OCI-LY7 (cell line): ENCODE results near the gene LTO1. TPM values are rescaled to one million over a fixed set of nuclear protein-coding genes. Genes with fewer than 3 reads are reported as not detected.

Experiments
- BruUV-seq: library from RNA; stranded (reverse); fragments of 400-500 nt; replicated peaks from 2 replicates; lab custom pipeline; 2021; lab: Mats Ljungman, UMichigan
- CTCF ChIA-PET: fragments of 300-600 bp; sonication (Branson Sonifier 250); formaldehyde crosslinking; loops from one replicate; lab custom pipeline; 2022; ENCODE audit warnings: antibody characterized with exemption; ENCODE audit not compliant: unreplicated experiment; lab: Charles Lee
- POLR2A ChIA-PET: fragments of 300-600 bp; sonication (Branson Sonifier 250); formaldehyde crosslinking; loops from one replicate; lab custom pipeline; 2022; ENCODE audit warnings: antibody characterized with exemption; lab: Charles Lee
- DNase-seq: peaks from one replicate; pipeline ENCODE4 v3.0.0-alpha.2; 2015; ENCODE audit warnings: low spot score
- H2AFZ ChIP-seq: fragments of 200-600 bp; sonication (generic), shearing (Covaris generic); 2 replicates; pipeline ENCODE4 v1.6.1; 2014; ENCODE audit warnings: mild to moderate bottlenecking, antibody characterized with exemption, low read length, moderate library complexity
- H3K27ac ChIP-seq: fragments of 200-600 bp; sonication (generic); 2 replicates; pipeline ENCODE4 v1.5.1; 2014; ENCODE audit warnings: mixed run types, low read depth, mild to moderate bottlenecking, moderate library complexity, low read length, inconsistent platforms; ENCODE audit not compliant: poor library complexity, severe bottlenecking
- H3K36me3 ChIP-seq: fragments of 200-600 bp; sonication (generic); 2 replicates; pipeline ENCODE4 v1.6.1; 2014; ENCODE audit warnings: mild to moderate bottlenecking, antibody characterized with exemption, low read length, moderate library complexity, mixed read lengths; ENCODE audit not compliant: insufficient read depth
- H3K4me1 ChIP-seq: fragments of 200-600 bp; sonication (generic); 2 replicates; pipeline ENCODE4 v1.5.1; 2014; ENCODE audit warnings: mild to moderate bottlenecking, low read length; ENCODE audit not compliant: insufficient read depth, poor library complexity, severe bottlenecking
- H3K4me2 ChIP-seq: fragments of 200-600 bp; sonication (generic); 2 replicates; pipeline ENCODE4 v1.6.1; 2014; ENCODE audit warnings: mild to moderate bottlenecking, low read length
- H3K4me3 ChIP-seq: fragments of 200-600 bp; sonication (generic); 2 replicates; pipeline ENCODE4 v1.5.1; 2014; ENCODE audit warnings: mild to moderate bottlenecking, low read depth, low read length; ENCODE audit not compliant: poor library complexity, severe bottlenecking
- H3K79me2 ChIP-seq: fragments of 200-600 bp; sonication (generic); 2 replicates; pipeline ENCODE4 v1.6.1; 2016; ENCODE audit warnings: low read depth, mild to moderate bottlenecking, low read length, moderate library complexity, mixed read lengths; ENCODE audit not compliant: insufficient read depth
- H3K9me2 ChIP-seq: fragments of 200-600 bp; sonication (generic); 2 replicates; pipeline ENCODE4 v1.6.1; 2016; ENCODE audit warnings: mild to moderate bottlenecking, low read length, mixed read lengths; ENCODE audit not compliant: insufficient read depth
- H3K9me3 ChIP-seq: fragments of 200-600 bp; sonication (generic); 2 replicates; pipeline ENCODE4 v1.6.1; 2014; ENCODE audit warnings: mild to moderate bottlenecking, mixed run types, low read length, mixed read lengths
- H4K20me1 ChIP-seq: fragments of 200-600 bp; sonication (generic); 2 replicates; pipeline ENCODE4 v1.6.1; 2014; ENCODE audit warnings: mild to moderate bottlenecking, antibody characterized with exemption, low read length, moderate library complexity, mixed read lengths; ENCODE audit not compliant: insufficient read depth
- EZH2phosphoT487 ChIP-seq: fragments of 200-600 bp; sonication (generic); IDR thresholded peaks from 2 replicates; pipeline ENCODE4 v1.6.1; 2018; ENCODE audit warnings: low read depth, borderline replicate concordance, mild to moderate bottlenecking, mixed run types, antibody characterized with exemption, low read length, moderate library complexity, mixed read lengths
- intact Hi-C: fragments of 100-400 bp; cut with micrococcal nuclease; formaldehyde crosslinking; loops from one replicate; pipeline ENCODE4 v1.10.0; 2022; ENCODE audit not compliant: unreplicated experiment
- total RNA-seq, 2 experiments: library from RNA; depleted of rRNA in 1 of 2; stranded (reverse); fragments of >200 nt in 1 of 2; shearing (Covaris generic) in 1 of 2; gene quantifications; 2 replicates each; pipeline ENCODE4 v1.2.3, GENCODE V29; 2014 to 2022
- TF ChIP-seq, protein P1 (sequence below): fragments of 200-600 bp; sonication (generic); conservative IDR thresholded peaks from 2 replicates; pipeline ENCODE4 v1.5.1; 2014; ENCODE audit warnings: mild to moderate bottlenecking, antibody characterized with exemption, low read length, moderate library complexity, mixed read lengths

LTO1 gene
- total RNA-seq, 2 experiments from 2014 or later, result 28.8 to 35.9 TPM

DNA sequence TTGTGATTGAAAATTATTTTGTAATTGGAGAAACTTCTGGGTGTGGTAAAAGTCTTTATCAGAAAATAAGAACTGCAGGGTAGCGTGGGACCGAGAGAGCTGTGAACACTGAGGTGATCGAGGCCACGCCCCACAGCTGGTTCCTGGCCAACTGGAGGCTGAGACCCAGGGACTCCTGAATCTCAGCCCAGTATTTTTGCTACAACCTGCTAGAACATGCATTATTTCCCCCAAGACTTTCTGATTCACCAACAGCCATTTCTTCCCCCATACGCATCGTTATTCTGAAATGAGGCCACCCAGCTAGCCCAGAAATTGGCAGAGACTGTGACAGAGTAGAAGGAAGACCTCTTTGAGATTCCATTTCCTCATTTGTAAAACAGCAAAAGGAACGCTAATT lies 32.0 kb upstream of the LTO1 start:
- H2AFZ ChIP-seq, result peak overlapping the region; percentile 38; the same call in 1 of the 2 replicates
- no peaks in the 10 kb centered on the region for H3K9me2 ChIP-seq
- CTCF ChIA-PET, result no interaction called here
- no peaks in the 10 kb centered on the region for H3K9me3 ChIP-seq
- DNase-seq, result peak; percentile 22
- BruUV-seq, result no TSS peak
- H3K4me3 ChIP-seq, result peak overlapping the region; percentile 39
- H3K27ac ChIP-seq, result no peak overlapping the region
- H3K4me2 ChIP-seq, result peak overlapping the region; percentile 53
- no peaks in the 10 kb centered on the region for H3K36me3 ChIP-seq
- POLR2A ChIA-PET, result no interaction called here
- no peaks in the 10 kb centered on the region for H3K79me2 ChIP-seq
- no peaks in the 10 kb centered on the region for H3K4me1 ChIP-seq
- no peak for TF ChIP-seq EZH2phosphoT487
- TF ChIP-seq, protein P1, sequence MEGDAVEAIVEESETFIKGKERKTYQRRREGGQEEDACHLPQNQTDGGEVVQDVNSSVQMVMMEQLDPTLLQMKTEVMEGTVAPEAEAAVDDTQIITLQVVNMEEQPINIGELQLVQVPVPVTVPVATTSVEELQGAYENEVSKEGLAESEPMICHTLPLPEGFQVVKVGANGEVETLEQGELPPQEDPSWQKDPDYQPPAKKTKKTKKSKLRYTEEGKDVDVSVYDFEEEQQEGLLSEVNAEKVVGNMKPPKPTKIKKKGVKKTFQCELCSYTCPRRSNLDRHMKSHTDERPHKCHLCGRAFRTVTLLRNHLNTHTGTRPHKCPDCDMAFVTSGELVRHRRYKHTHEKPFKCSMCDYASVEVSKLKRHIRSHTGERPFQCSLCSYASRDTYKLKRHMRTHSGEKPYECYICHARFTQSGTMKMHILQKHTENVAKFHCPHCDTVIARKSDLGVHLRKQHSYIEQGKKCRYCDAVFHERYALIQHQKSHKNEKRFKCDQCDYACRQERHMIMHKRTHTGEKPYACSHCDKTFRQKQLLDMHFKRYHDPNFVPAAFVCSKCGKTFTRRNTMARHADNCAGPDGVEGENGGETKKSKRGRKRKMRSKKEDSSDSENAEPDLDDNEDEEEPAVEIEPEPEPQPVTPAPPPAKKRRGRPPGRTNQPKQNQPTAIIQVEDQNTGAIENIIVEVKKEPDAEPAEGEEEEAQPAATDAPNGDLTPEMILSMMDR, result no peak
- no peaks in the 10 kb centered on the region for H4K20me1 ChIP-seq
- intact Hi-C loops, result no loop called here

DNA sequence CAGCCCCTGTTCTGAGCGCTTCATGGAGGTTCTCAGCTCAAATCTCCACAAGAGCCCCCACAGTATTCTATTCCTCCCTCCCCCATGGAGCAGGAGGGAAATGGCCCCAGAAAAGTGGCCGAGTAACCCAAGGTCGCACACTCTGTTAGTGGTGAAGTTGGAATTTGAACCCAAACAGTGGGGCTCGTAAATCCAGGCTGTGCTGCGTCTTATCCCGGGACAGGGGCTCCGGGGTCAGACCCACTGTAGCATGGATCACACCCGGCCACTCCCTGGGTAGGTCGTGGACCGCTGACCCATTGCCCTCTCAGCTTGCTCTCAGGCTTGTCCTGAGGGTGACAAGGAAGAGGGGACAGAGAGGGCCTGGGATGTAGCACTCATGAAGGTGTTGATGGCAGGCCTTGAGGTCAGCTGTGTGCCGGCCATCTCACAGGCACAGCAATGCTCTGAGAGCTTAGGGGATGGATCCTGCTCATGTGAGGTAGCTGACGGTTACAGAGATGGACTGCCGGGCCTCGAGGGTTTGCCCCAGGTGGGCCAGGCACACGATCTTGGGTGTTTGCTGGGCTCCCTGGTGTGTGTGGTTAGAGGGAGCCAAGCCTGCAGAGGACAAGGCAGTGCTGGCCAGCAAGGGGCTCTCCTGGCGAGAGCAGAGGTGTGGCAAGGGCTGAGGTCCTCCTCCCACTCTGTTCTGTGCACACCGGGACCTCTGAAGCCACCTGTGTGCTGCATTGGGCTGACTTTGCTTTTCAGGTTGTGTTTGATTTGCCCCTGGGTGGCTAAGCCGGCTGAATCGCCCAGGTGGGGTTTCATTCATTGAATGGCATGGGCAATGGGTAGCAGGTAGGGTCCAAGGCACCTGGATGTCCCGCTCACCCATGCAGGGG lies 31.0 kb upstream of the LTO1 start:
- Histone ChIP-seq H3K9me3 (no peaks in the 10 kb centered on the region), H3K4me3 (peak overlapping the region; percentile 39), H3K36me3 (no peaks in the 10 kb centered on the region), H4K20me1 (no peaks in the 10 kb centered on the region), H3K9me2 (no peaks in the 10 kb centered on the region), H3K4me2 (peak overlapping the region; percentile 53; the same call in 1 of the 2 replicates), H2AFZ (no peak overlapping the region), H3K27ac (no peak overlapping the region), H3K79me2 (no peaks in the 10 kb centered on the region), H3K4me1 (no peaks in the 10 kb centered on the region)
- intact Hi-C loops, result no loop called here
- DNase-seq, result no peak
- BruUV-seq, result no TSS peak
- ChIA-PET POLR2A (no interaction called here), CTCF (no interaction called here)
- no peak for TF ChIP-seq EZH2phosphoT487
- TF ChIP-seq, protein P1, result no peak

DNA sequence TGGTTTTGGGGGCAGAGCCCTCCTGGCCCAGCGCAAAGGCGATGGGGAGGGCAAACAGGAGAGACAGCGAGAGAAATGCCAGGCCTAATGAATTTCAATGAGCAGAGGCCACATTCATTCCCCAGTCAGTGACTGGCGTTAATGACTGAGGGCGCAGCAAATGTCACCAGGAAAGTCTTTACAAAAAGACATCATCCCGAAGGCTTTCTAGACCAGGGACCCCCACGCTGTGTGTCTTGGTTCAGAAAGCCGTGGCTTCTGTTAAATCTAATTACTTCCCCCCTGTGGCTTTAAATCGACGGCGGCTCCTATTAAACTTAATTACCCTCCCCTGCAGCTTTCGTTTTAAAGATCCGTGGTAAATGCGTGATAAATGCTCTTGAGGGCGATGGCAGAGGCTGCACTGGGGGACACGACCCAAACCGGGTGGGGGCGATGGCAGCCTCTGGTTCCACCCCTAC lies 30.2 kb upstream of the LTO1 start:
- Histone ChIP-seq H3K27ac (no peak overlapping the region), H3K9me3 (no peaks in the 10 kb centered on the region), H3K79me2 (no peaks in the 10 kb centered on the region), H4K20me1 (no peaks in the 10 kb centered on the region), H3K4me3 (no peak overlapping the region), H3K9me2 (no peaks in the 10 kb centered on the region), H2AFZ (no peak overlapping the region), H3K4me1 (no peaks in the 10 kb centered on the region), H3K36me3 (no peaks in the 10 kb centered on the region), H3K4me2 (no peak overlapping the region)
- BruUV-seq, result no TSS peak
- ChIA-PET POLR2A (no interaction called here), CTCF (no interaction called here)
- DNase-seq, result no peak
- intact Hi-C loops, result no loop called here
- TF ChIP-seq EZH2phosphoT487, result no peak
- TF ChIP-seq, protein P1, result no peak
